ENCODE measurements around the gene VGLL4.
A peak's percentile ranks its signal among the peaks of the same experiment; 100 is the strongest.

The VGLL4 gene

DNA sequence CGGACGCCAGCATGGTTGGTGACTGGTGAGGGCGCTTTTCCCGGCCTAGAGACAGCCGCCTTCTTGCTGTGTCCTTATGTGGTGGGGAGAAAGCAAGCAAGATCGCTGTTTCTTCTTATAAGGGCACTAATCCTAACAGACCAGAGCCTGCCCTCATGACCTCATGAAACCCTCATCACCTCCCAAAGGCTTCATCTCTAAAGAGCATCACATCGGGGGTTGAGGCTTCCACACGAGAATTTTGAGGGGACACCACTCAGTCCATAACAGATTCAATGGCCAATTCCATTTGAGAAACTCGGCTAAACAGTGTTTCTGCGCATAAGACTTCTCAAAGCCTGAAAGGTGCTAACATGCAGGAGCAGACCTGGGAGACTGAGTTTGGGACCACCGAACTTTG is 54.0 kb downstream of the VGLL4 start:
- peaks cover 92% of the 10 kb centered on the region for H3K4me1 Mint-ChIP-seq
- H3K4me3 Mint-ChIP-seq, result no peak overlapping the region
- peak overlapping the region; percentile 94 to 98 (median 95) for H3K27ac Mint-ChIP-seq
- H3K9me3 Mint-ChIP-seq, result no peaks in the 10 kb centered on the region
- H3K27me3 Mint-ChIP-seq (ENCODE audit: low read depth), result no peaks in the 10 kb centered on the region
- no peak for TF ChIP-seq CTCF (IDR thresholded peaks at IDR 0.05; ENCODE audit: unreplicated experiment in 3 of 3)
- peaks cover 51% of the 10 kb centered on the region for H3K36me3 Mint-ChIP-seq (ENCODE audit: low read depth)

DNA sequence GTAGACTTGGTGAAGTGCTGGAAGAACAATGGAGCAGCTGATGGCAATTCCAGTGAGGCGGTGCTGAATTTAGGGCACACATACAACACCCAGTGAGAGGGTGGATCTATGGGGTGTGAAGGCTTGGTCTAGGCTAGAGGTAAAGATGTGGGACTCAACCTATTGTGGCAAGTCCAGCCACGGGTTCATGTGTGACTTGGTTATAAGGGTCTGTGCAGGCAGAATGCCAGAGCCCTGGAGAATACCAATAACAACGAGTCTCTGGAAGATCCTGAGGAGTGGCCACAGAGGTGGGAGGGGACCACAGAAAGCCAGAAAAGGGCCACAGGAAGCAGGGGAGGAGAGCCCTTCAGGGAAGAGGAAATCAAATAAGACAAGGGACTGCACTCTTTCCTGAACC is 55.0 kb downstream of the VGLL4 start:
- Mint-ChIP-seq H3K27me3 (ENCODE audit: low read depth) (no peaks in the 10 kb centered on the region), H3K4me1 (peaks cover 94% of the 10 kb centered on the region), H3K27ac (peak overlapping the region; percentile 88 to 92 (median 92)), H3K9me3 (no peaks in the 10 kb centered on the region), H3K4me3 (peak overlapping the region in 2 of 3 experiments; percentile 31 to 60), H3K36me3 (ENCODE audit: low read depth) (peaks cover 51% of the 10 kb centered on the region)
- TF ChIP-seq CTCF (IDR thresholded peaks at IDR 0.05; ENCODE audit: unreplicated experiment in 3 of 3), result no peak

DNA sequence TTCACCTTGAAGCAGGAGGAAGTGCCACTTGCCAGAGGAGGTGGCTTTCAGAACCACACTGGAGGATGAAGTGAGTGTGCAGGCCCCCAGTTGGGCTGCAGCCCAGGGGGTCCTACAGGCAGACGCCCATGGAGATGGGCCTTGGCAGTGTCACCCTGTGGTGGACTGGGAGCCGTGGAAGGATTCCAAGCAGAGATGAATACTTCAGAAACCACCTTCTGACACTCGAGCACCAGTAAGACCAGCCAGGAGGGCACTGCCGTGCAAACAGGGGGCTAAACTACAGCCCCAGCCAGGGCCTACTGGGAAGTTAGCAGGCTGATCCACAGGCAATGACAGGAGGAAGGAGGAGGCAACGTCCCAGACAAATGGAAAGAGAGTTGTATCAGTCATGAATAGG is 55.4 kb downstream of the VGLL4 start:
- Mint-ChIP-seq H3K4me3 (peak overlapping the region in 2 of 3 experiments; percentile 31 to 60), H3K27me3 (ENCODE audit: low read depth) (no peaks in the 10 kb centered on the region), H3K36me3 (ENCODE audit: low read depth) (peaks cover 48% of the 10 kb centered on the region), H3K27ac (peak overlapping the region; percentile 88 to 92 (median 92)), H3K9me3 (no peaks in the 10 kb centered on the region), H3K4me1 (peaks cover 94% of the 10 kb centered on the region)
- no peak for TF ChIP-seq CTCF (IDR thresholded peaks at IDR 0.05; ENCODE audit: unreplicated experiment in 3 of 3)

DNA sequence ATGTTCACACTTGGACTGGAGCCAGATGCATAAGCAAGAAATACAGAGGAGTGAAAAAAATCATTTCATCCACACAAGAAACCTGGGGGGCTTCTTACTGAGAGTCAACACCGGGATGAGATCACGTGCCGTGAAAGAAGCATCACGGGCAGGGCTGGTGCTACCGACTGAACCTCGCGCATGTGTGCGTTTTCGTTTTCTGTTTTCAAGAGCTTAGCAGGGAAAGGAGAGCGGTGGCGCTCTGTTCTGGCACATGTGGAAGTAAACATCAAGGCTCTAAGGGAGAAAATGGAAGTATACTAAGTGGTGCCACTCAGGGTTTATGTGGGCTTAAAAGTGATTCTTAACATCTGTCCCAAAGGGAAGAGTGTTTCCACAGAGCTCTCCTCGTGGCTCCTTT is 55.9 kb downstream of the VGLL4 start:
- peak overlapping the region; percentile 88 to 92 (median 92) for H3K27ac Mint-ChIP-seq
- no peaks in the 10 kb centered on the region for H3K9me3 Mint-ChIP-seq
- peaks cover 46% of the 10 kb centered on the region for H3K36me3 Mint-ChIP-seq (ENCODE audit: low read depth)
- no peaks in the 10 kb centered on the region for H3K27me3 Mint-ChIP-seq (ENCODE audit: low read depth)
- peak overlapping the region in 1 of 3 experiments; percentile 9 for H3K4me3 Mint-ChIP-seq
- peaks cover 94% of the 10 kb centered on the region for H3K4me1 Mint-ChIP-seq
- TF ChIP-seq CTCF (IDR thresholded peaks at IDR 0.05; ENCODE audit: unreplicated experiment in 3 of 3), result no peak

DNA sequence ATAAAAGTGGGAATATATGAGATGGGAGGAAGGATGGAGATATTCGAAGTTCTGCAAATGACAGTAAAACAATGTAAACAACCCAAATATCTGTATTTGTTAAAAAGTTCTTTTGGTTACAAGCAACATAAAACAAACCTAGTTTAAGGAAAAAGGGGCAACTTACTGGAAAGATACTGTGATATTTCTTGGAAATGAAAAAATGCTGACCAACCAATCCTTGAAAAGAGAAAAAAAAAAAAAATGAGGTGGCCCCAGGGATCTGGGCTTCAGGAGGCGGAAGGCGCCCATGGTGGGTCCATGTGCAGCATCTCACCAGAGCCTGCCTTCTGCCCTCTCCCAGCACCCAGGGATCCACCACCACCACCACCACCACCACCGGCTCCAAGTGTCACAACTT is 59.1 kb downstream of the VGLL4 start:
- Mint-ChIP-seq H3K4me1 (peaks cover 94% of the 10 kb centered on the region), H3K36me3 (ENCODE audit: low read depth) (peaks cover 56% of the 10 kb centered on the region), H3K9me3 (no peaks in the 10 kb centered on the region), H3K4me3 (peak overlapping the region in 1 of 3 experiments; percentile 56), H3K27me3 (ENCODE audit: low read depth) (no peaks in the 10 kb centered on the region), H3K27ac (peak overlapping the region; percentile 98 to 99 (median 98))
- TF ChIP-seq CTCF (IDR thresholded peaks at IDR 0.05; ENCODE audit: unreplicated experiment in 3 of 3), result no peak

- Mint-ChIP-seq H3K36me3 (ENCODE audit: low read depth) (peaks cover 53% of the 10 kb centered on the region), H3K27ac (peak overlapping the region; percentile 98 to 99 (median 98)), H3K4me3 (peak overlapping the region; percentile 15 to 42 (median 22)), H3K27me3 (ENCODE audit: low read depth) (no peaks in the 10 kb centered on the region), H3K4me1 (peaks cover 87% of the 10 kb centered on the region), H3K9me3 (no peaks in the 10 kb centered on the region)
- TF ChIP-seq CTCF (IDR thresholded peaks at IDR 0.05; ENCODE audit: unreplicated experiment in 3 of 3), result no peak
Measured at GRCh38 chr3:11583638-11584046, 60.1 kb downstream of the VGLL4 start.

All from nephron (organoid).